ENCODE data around the gene HMGCR.
"Not testable (repeated sequence)": the region's sequence is repeated elsewhere in the genome, so short reads cannot be mapped to it uniquely, and the experiment has no call there.

HMGCR gene
- 36.2 to 45.5 (median 41.2) reads per million in 3 donors for total RNA-seq

DNA sequence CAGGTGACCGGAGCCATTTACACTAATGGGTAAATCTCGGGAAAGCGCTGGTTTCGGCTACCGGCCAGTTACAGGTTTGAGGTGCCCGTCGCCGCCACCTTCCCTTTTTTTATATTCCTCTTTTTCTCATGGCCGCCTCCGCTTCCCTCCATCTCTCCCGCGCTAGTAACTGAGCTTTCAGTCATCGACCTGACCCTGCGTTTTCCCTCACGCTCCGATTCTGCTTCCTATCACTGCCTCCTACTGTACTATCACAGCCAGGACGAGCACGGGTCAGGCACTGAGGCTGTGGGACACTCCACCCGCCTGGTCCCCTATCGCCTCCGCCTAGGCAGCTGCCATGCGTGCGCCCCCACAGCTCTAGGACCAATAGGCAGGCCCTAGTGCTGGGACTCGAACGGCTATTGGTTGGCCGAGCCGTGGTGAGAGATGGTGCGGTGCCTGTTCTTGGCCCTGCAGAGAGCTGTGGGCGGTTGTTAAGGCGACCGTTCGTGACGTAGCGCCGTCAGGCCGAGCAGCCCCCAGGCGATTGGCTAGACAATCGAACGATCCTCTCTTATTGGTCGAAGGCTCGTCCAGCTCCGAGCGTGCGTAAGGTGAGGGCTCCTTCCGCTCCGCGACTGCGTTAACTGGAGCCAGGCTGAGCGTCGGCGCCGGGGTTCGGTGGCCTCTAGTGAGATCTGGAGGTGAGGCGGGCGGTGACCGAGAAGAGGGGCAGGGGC lies at the start of gene HMGCR:
Gene HMGCR, plus strand, starts transcription at position 606 of the 722 bp plus-strand sequence. CDS start 5,386 bp downstream, outside the sequence.
- H3K27me3 ChIP-seq (replicated peaks; ENCODE audit: control insufficient read depth, insufficient read depth, low read length, poor library complexity, severe bottlenecking), result no peaks in the 10 kb centered on the region
- peak; percentile 94 to 97 (median 96) for DNase-seq

DNA sequence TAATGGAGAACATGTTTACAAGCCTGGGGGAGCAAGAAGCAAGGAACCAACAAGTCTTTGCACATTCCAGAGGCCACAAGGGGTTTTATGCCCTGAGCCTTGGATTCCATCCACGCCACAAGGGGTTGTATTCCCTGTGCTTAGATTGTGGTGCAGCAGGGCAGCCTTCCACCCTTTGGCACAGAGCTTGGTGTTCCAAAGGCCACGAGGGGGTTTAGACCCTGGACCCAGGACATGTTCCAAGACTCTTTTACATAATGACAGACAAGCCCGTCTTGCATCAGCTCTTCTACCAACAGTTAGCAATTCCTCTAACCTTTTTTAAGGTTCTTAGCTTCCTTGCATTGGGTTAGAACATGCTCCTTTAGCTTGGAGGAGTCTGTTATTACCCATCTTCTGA lies 45.2 kb upstream of the HMGCR start:
- DNase-seq; H3K4me1 ChIP-seq (ENCODE audit: control insufficient read depth, insufficient read depth, low read length, poor library complexity, severe bottlenecking); H3K27me3 ChIP-seq (replicated peaks; ENCODE audit: control insufficient read depth, insufficient read depth, low read length, poor library complexity, severe bottlenecking); H3K4me3 ChIP-seq (ENCODE audit: insufficient read depth, low read depth, low read length, poor library complexity, severe bottlenecking); H3K27ac ChIP-seq (ENCODE audit: insufficient read depth, low read length, poor library complexity, severe bottlenecking); H3K36me3 ChIP-seq (ENCODE audit: control insufficient read depth, insufficient read depth, low read length); H3K9me3 ChIP-seq (ENCODE audit: control insufficient read depth, low read length): not testable (repeated sequence)

More for the DNA sequence above, at the start of gene HMGCR:
- H3K4me1 ChIP-seq (ENCODE audit: control insufficient read depth, insufficient read depth, low read length, poor library complexity, severe bottlenecking), result peaks cover 4% of the 10 kb centered on the region
- H3K4me3 ChIP-seq (ENCODE audit: insufficient read depth, low read depth, low read length, poor library complexity, severe bottlenecking), result peak within 1 kb of the TSS; percentile 95
- H3K9me3 ChIP-seq (ENCODE audit: control insufficient read depth, low read length), result no peaks in the 10 kb centered on the region
- peak within 1 kb of the TSS; percentile 72 for H3K27ac ChIP-seq (ENCODE audit: insufficient read depth, low read length, poor library complexity, severe bottlenecking)
- peaks cover 3% of the 10 kb centered on the region for H3K36me3 ChIP-seq (ENCODE audit: control insufficient read depth, insufficient read depth, low read length)

DNA sequence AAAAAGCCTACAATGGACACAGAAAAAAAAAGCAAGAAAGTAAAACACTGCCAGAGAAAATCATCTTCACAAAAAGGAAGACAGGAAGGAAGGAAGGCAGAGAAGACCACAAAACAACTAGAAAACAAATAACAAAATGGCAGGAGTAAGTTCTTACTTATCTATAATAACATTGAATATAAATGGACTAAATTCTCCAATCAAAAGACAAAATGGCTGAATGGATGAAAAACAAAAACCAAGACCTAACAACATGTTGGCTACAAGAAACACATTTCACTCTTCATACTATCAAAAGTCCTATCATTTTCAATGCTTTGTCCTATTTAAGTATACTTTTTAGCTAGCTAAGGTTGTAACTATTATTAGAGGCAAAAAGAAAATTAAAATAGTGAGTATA lies 36.9 kb upstream of the HMGCR start:
- no peaks in the 10 kb centered on the region for H3K9me3 ChIP-seq (ENCODE audit: control insufficient read depth, low read length)
- H3K36me3 ChIP-seq (ENCODE audit: control insufficient read depth, insufficient read depth, low read length), result no peaks in the 10 kb centered on the region
- H3K4me3 ChIP-seq (ENCODE audit: insufficient read depth, low read depth, low read length, poor library complexity, severe bottlenecking), result no peak overlapping the region
- no peaks in the 10 kb centered on the region for H3K4me1 ChIP-seq (ENCODE audit: control insufficient read depth, insufficient read depth, low read length, poor library complexity, severe bottlenecking)
- no peak overlapping the region for H3K27ac ChIP-seq (ENCODE audit: insufficient read depth, low read length, poor library complexity, severe bottlenecking)
- no peak for DNase-seq
- H3K27me3 ChIP-seq (replicated peaks; ENCODE audit: control insufficient read depth, insufficient read depth, low read length, poor library complexity, severe bottlenecking), result no peaks in the 10 kb centered on the region

DNA sequence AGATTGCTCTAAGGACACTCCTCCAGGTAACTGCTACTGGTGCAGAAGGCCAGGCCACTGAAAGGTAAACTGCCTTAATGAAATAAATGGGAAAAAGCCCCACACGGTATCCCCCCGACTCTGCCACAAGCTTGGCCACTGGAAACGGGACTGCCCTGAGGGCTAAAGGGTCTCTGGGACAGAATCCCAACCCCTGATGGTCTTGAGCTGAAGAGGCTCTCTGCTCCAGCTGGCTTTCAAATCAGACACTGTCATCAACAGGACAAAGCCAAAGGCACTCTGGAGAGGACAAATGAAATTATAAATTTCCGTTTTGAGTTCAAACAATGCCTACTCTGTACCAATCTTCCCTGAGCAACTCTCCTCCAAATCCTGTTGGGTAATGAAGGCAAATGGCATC lies 33.6 kb upstream of the HMGCR start:
- no peaks in the 10 kb centered on the region for H3K4me1 ChIP-seq (ENCODE audit: control insufficient read depth, insufficient read depth, low read length, poor library complexity, severe bottlenecking)
- no peak overlapping the region for H3K4me3 ChIP-seq (ENCODE audit: insufficient read depth, low read depth, low read length, poor library complexity, severe bottlenecking)
- no peaks in the 10 kb centered on the region for H3K27me3 ChIP-seq (replicated peaks; ENCODE audit: control insufficient read depth, insufficient read depth, low read length, poor library complexity, severe bottlenecking)
- no peak overlapping the region for H3K27ac ChIP-seq (ENCODE audit: insufficient read depth, low read length, poor library complexity, severe bottlenecking)
- DNase-seq, result no peak
- H3K9me3 ChIP-seq (ENCODE audit: control insufficient read depth, low read length), result no peaks in the 10 kb centered on the region
- no peaks in the 10 kb centered on the region for H3K36me3 ChIP-seq (ENCODE audit: control insufficient read depth, insufficient read depth, low read length)

DNA sequence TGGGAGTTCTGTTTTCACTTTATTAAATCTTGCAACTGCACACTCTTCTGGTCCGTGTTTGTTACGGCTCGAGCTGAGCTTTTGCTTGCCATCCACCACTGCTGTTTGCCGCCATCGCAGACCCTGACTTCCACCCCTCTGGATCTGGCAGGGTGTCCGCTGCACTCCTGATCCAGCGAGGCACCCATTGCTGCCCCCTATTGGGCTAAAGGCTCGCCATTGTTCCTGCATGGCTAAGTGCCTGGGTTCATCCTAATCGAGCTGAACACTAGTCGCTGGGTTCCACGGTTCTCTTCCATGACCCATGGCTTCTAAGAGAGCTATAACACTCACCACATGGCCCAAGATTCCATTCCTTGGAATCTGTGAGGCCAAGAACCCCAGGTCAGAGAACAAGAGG lies 32.5 kb upstream of the HMGCR start:
- not testable (repeated sequence) for H3K4me3 ChIP-seq (ENCODE audit: insufficient read depth, low read depth, low read length, poor library complexity, severe bottlenecking); H3K27me3 ChIP-seq (replicated peaks; ENCODE audit: control insufficient read depth, insufficient read depth, low read length, poor library complexity, severe bottlenecking); H3K9me3 ChIP-seq (ENCODE audit: control insufficient read depth, low read length); H3K36me3 ChIP-seq (ENCODE audit: control insufficient read depth, insufficient read depth, low read length); H3K27ac ChIP-seq (ENCODE audit: insufficient read depth, low read length, poor library complexity, severe bottlenecking); H3K4me1 ChIP-seq (ENCODE audit: control insufficient read depth, insufficient read depth, low read length, poor library complexity, severe bottlenecking); DNase-seq

DNA sequence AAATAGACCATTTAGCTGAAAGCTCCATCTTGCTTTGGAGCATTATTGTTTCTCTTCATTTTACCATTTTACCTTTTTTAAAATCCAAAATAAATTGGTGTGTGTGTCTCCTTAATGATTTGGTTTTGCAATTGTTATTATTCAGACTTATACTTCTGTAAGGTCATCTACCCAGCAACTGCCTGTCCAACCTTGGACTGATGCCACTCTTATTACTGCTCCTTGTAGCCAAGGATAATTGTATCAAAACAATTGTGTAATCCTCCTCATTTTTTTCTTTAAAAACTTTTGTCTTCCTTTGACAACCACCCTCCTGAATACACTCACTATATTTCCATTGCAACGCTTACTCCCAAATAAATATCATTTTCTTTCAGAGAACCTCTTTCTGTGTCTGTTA lies 30.3 kb upstream of the HMGCR start:
- H3K36me3 ChIP-seq (ENCODE audit: control insufficient read depth, insufficient read depth, low read length), result no peaks in the 10 kb centered on the region
- no peaks in the 10 kb centered on the region for H3K9me3 ChIP-seq (ENCODE audit: control insufficient read depth, low read length)
- H3K27me3 ChIP-seq (replicated peaks; ENCODE audit: control insufficient read depth, insufficient read depth, low read length, poor library complexity, severe bottlenecking), result no peaks in the 10 kb centered on the region
- H3K4me3 ChIP-seq (ENCODE audit: insufficient read depth, low read depth, low read length, poor library complexity, severe bottlenecking), result no peak overlapping the region
- no peaks in the 10 kb centered on the region for H3K4me1 ChIP-seq (ENCODE audit: control insufficient read depth, insufficient read depth, low read length, poor library complexity, severe bottlenecking)
- no peak for DNase-seq
- H3K27ac ChIP-seq (ENCODE audit: insufficient read depth, low read length, poor library complexity, severe bottlenecking), result no peak overlapping the region

DNA sequence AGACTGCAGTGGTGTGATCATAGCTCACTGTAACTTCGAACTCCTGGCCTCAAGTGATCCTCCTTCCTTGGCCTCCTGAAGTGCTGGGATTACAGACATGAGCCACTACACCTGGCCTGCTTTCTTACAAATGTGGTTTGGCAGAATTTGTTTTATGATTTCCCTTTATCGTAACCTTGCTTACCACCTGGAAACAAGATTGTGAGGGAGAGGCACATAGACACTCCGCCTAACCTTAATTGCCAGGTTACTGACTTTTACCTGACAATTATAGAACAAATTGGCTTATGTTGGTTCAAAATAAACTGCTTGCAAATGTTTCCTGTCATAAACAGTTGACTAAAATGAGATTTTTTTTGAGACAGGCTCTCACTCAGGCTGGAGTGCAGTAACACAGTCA lies 26.8 kb upstream of the HMGCR start:
- Histone ChIP-seq H3K36me3 (ENCODE audit: control insufficient read depth, insufficient read depth, low read length) (no peaks in the 10 kb centered on the region), H3K4me3 (ENCODE audit: insufficient read depth, low read depth, low read length, poor library complexity, severe bottlenecking) (no peak overlapping the region), H3K27me3 (replicated peaks; ENCODE audit: control insufficient read depth, insufficient read depth, low read length, poor library complexity, severe bottlenecking) (no peaks in the 10 kb centered on the region), H3K27ac (ENCODE audit: insufficient read depth, low read length, poor library complexity, severe bottlenecking) (no peak overlapping the region), H3K4me1 (ENCODE audit: control insufficient read depth, insufficient read depth, low read length, poor library complexity, severe bottlenecking) (no peaks in the 10 kb centered on the region), H3K9me3 (ENCODE audit: control insufficient read depth, low read length) (no peaks in the 10 kb centered on the region)
- no peak for DNase-seq

DNA sequence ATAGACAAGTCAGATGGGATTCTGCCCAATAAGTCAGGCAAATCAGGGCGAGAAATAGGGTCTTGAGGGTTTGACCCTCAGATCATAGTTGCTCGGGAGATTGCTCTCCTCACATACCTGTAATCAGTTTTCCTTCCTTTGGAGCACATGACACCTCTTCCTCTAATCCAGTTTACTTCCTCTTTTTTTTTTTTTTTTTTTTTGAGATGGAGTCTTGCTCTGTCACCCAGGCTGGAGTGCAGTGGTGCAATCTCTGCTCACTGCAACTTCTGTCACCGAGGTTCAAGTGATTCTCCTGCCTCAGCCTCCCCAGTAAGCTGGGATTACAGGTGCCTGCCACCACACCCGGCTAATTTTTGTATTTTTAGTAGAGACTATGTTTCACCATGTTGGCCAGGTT lies 17.9 kb upstream of the HMGCR start:
- not testable (repeated sequence) for H3K4me1 ChIP-seq (ENCODE audit: control insufficient read depth, insufficient read depth, low read length, poor library complexity, severe bottlenecking); H3K27ac ChIP-seq (ENCODE audit: insufficient read depth, low read length, poor library complexity, severe bottlenecking)

DNA sequence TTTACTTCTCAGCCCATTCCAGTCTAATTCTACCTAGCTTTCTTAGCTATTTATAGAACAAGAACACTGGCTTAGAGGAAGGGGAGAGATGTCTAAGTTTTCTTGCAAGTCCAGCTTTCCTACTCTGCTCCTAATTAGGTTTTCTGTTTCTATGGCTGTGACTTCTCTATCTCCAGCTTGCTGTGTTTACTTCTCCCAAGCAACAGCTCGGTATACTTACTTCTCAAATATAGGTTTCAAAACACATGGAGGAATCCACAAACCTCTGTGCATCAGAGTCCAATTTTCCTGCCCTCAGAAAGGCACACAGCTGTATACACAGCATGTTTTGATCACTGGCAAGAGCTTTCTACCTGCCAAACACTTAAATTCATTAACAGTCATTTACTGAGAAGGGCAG lies 17.4 kb upstream of the HMGCR start:
- H3K4me1 ChIP-seq (ENCODE audit: control insufficient read depth, insufficient read depth, low read length, poor library complexity, severe bottlenecking), result no peaks in the 10 kb centered on the region
- H3K27ac ChIP-seq (ENCODE audit: insufficient read depth, low read length, poor library complexity, severe bottlenecking), result no peak overlapping the region
- no peak overlapping the region for H3K4me3 ChIP-seq (ENCODE audit: insufficient read depth, low read depth, low read length, poor library complexity, severe bottlenecking)
- H3K9me3 ChIP-seq (ENCODE audit: control insufficient read depth, low read length), result no peaks in the 10 kb centered on the region
- DNase-seq, result no peak
- H3K27me3 ChIP-seq (replicated peaks; ENCODE audit: control insufficient read depth, insufficient read depth, low read length, poor library complexity, severe bottlenecking), result no peaks in the 10 kb centered on the region
- no peaks in the 10 kb centered on the region for H3K36me3 ChIP-seq (ENCODE audit: control insufficient read depth, insufficient read depth, low read length)

More for the DNA sequence above, 17.9 kb upstream of the HMGCR start:
- H3K27me3 ChIP-seq (replicated peaks; ENCODE audit: control insufficient read depth, insufficient read depth, low read length, poor library complexity, severe bottlenecking); H3K4me3 ChIP-seq (ENCODE audit: insufficient read depth, low read depth, low read length, poor library complexity, severe bottlenecking); DNase-seq; H3K9me3 ChIP-seq (ENCODE audit: control insufficient read depth, low read length); H3K36me3 ChIP-seq (ENCODE audit: control insufficient read depth, insufficient read depth, low read length): not testable (repeated sequence)

DNA sequence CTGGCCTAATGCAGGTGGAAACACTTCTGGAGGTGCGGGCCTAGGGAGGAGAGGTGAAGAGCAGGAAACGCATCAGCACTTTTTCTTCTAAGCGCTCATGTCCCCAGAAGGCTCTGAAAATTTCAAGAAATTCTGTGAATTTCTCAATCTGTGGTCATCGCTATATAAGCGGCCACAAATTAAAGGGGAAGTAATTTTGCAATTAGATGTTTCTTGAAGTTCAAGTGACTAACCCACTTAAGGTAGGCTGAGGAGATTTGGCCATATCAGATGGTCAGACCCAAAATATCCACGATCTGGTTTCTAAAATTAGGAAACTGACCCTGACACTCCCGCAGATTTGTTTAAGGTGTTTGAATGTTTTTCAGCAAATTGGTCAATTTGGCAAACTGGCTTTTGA lies 16.6 kb upstream of the HMGCR start:
- H3K4me1 ChIP-seq (ENCODE audit: control insufficient read depth, insufficient read depth, low read length, poor library complexity, severe bottlenecking), result no peaks in the 10 kb centered on the region
- no peaks in the 10 kb centered on the region for H3K36me3 ChIP-seq (ENCODE audit: control insufficient read depth, insufficient read depth, low read length)
- no peak overlapping the region for H3K27ac ChIP-seq (ENCODE audit: insufficient read depth, low read length, poor library complexity, severe bottlenecking)
- no peak overlapping the region for H3K4me3 ChIP-seq (ENCODE audit: insufficient read depth, low read depth, low read length, poor library complexity, severe bottlenecking)
- H3K27me3 ChIP-seq (replicated peaks; ENCODE audit: control insufficient read depth, insufficient read depth, low read length, poor library complexity, severe bottlenecking), result no peaks in the 10 kb centered on the region
- no peaks in the 10 kb centered on the region for H3K9me3 ChIP-seq (ENCODE audit: control insufficient read depth, low read length)
- DNase-seq, result no peak

All from effector memory CD4-positive, alpha-beta T cell (primary cell).